Upper lobe of left lung (tissue), 6 donors: Measurements from ENCODE around the gene HAUS1. TPM values are rescaled to one million over a fixed set of nuclear protein-coding genes. Genes with fewer than 3 reads are reported as not detected.
A peak's percentile ranks its signal among the peaks of the same experiment; 100 is the strongest.
"Not testable (repeated sequence)": the region's sequence is repeated elsewhere in the genome, so short reads cannot be mapped to it uniquely, and the experiment has no call there.

ENCODE experiments used
- ATAC-seq, 2 donors: fragments of 200-7000 bp; cut with Tn5 transposase; one replicate each; pipeline ENCODE4 v1.9.1; 2022; ENCODE audit warnings: mild to moderate bottlenecking in 2 of 2, moderate library complexity in 2 of 2; ENCODE audit not compliant: low FRiP score in 2 of 2
- DNase-seq, 2 donors: peaks; one replicate each; pipeline ENCODE4 v3.0.0-alpha.2; 2019 to 2020
- H3K27ac ChIP-seq, 4 donors: fragments of 200-600 bp; sonication (generic); one replicate each; pipeline ENCODE4 v1.5.1; 2016 to 2019
- H3K27me3 ChIP-seq, 4 donors: fragments of 200-600 bp; sonication (generic); one replicate each; pipeline ENCODE4 v1.5.1; 2017 to 2019
- H3K36me3 ChIP-seq, 4 donors: fragments of 200-600 bp; sonication (generic); one replicate each; pipeline ENCODE4 v1.5.1; 2016 to 2019
- H3K4me1 ChIP-seq, 4 donors: fragments of 200-600 bp; sonication (generic); one replicate each; pipeline ENCODE4 v1.5.1; 2018 to 2019
- H3K4me3 ChIP-seq, 4 donors: fragments of 200-600 bp; sonication (generic); one replicate each; pipeline ENCODE4 v1.5.1; 2017 to 2019; ENCODE audit warnings: mild to moderate bottlenecking in 2 of 4, moderate library complexity in 1 of 4
- H3K9me3 ChIP-seq, 4 donors: fragments of 200-600 bp; sonication (generic); one replicate each; pipeline ENCODE4 v1.5.1; 2018 to 2019
- CTCF ChIP-seq, 6 experiments: fragments of 450-650 bp in 4 of 6; fragments of 200-600 bp in 2 of 6; sonication (generic) in 2 of 6; IDR thresholded peaks; one replicate each; pipeline ENCODE4 v1.5.1; 2016 to 2019; ENCODE audit warnings: antibody characterized with exemption in 6 of 6
- EP300 ChIP-seq, 4 donors: sonication (generic); formaldehyde crosslinking; IDR thresholded peaks; one replicate each; pipeline ENCODE4 v1.5.1; 2017; ENCODE audit warnings: antibody characterized with exemption in 4 of 4, control low read depth in 2 of 4
- POLR2A ChIP-seq, 4 donors: fragments of 450-650 bp; IDR thresholded peaks; one replicate each; pipeline ENCODE4 v1.5.1; 2016 to 2017; ENCODE audit warnings: antibody characterized with exemption in 4 of 4, mild to moderate bottlenecking in 2 of 4
- POLR2AphosphoS5 ChIP-seq, 2 donors: sonication (generic); formaldehyde crosslinking; IDR thresholded peaks; one replicate each; pipeline ENCODE4 v1.5.1; 2017; ENCODE audit warnings: antibody characterized with exemption in 2 of 2
- WGBS, 2 donors: methylation state at CpG; one replicate each; pipeline ENCODE4 v1.1.5; 2017 to 2018; 5-methylcytosine and 5-hydroxymethylcytosine counted together
- total RNA-seq, 6 donors: library from RNA; depleted of rRNA in 4 of 6; stranded (reverse); fragments of >200 nt in 4 of 6; gene quantifications; one replicate each; pipeline versions ENCODE4 v1.1.0 to v1.2.1, GENCODE V29; 2016 to 2021
- donor health status: DM: no; HTN: no; CAD: no; lungs with moderate emphysema.
- donor health status: DM: no; HTN: yes; CAD: no; lungs with severe emphysema.

HAUS1 gene
- total RNA-seq, 6 donors from 2014 or later: 16.0 to 41.9 (median 27.5) TPM

- TF ChIP-seq CTCF (IDR thresholded peaks at IDR 0.05) (no peak), POLR2AphosphoS5 (IDR thresholded peaks at IDR 0.05) (no peak), EP300 (IDR thresholded peaks at IDR 0.05) (no peak), POLR2A (IDR thresholded peaks at IDR 0.05) (no peak)
- ATAC-seq: no peak
Observed at GRCh38 chr18:46163091-46163490, 58.9 kb downstream of the HAUS1 start.

GRCh38 chr18:46163941-46164499 lies 59.8 kb downstream of the HAUS1 start:
- TF ChIP-seq POLR2AphosphoS5 (IDR thresholded peaks at IDR 0.05) (no peak), CTCF (IDR thresholded peaks at IDR 0.05) (no peak)
- Histone ChIP-seq H3K4me1 (no peaks in the 10 kb centered on the region), H3K27ac (no peak overlapping the region), H3K4me3 (no peak overlapping the region), H3K9me3 (no peaks in the 10 kb centered on the region), H3K27me3 (no peaks in the 10 kb centered on the region), H3K36me3 (no peaks in the 10 kb centered on the region)
- DNase-seq (no peak), ATAC-seq (no peak)
- 90 to 95% methylated on average over 7 of the region's 7 CpGs for WGBS, 2 donors

More at GRCh38 chr18:46163091-46163490, 58.9 kb downstream of the HAUS1 start:
- WGBS, 2 donors: 63 to 64% methylated on average over 3 of the region's 3 CpGs
- Histone ChIP-seq H3K4me3 (no peak overlapping the region), H3K27me3 (no peaks in the 10 kb centered on the region), H3K4me1 (no peaks in the 10 kb centered on the region), H3K27ac (no peak overlapping the region), H3K9me3 (no peaks in the 10 kb centered on the region), H3K36me3 (no peaks in the 10 kb centered on the region)
- DNase-seq: no peak

- H3K27ac ChIP-seq, DNase-seq, ATAC-seq, H3K27me3 ChIP-seq, H3K4me3 ChIP-seq, H3K9me3 ChIP-seq, H3K36me3 ChIP-seq, H3K4me1 ChIP-seq: not testable (repeated sequence)
- 81 to 95% methylated on average over 4 of the region's 4 CpGs for WGBS, 2 donors
Observed at GRCh38 chr18:46164502-46164901, 60.3 kb downstream of the HAUS1 start.

- no peaks in the 10 kb centered on the region for H3K27me3 ChIP-seq
- no peak overlapping the region for H3K4me3 ChIP-seq
- DNase-seq: peak in 1 of 2 donors; percentile 48
- ATAC-seq: no peak
- WGBS, 2 donors: 95 to 99% methylated on average over 10 to 13 of the region's 13 CpGs
- no peak overlapping the region for H3K27ac ChIP-seq
- TF ChIP-seq EP300 (IDR thresholded peaks at IDR 0.05) (no peak), CTCF (IDR thresholded peaks at IDR 0.05) (no peak), POLR2A (IDR thresholded peaks at IDR 0.05) (no peak), POLR2AphosphoS5 (IDR thresholded peaks at IDR 0.05) (no peak)
- no peaks in the 10 kb centered on the region for H3K36me3 ChIP-seq
- no peaks in the 10 kb centered on the region for H3K9me3 ChIP-seq
- no peaks in the 10 kb centered on the region for H3K4me1 ChIP-seq
Observed at GRCh38 chr18:46164920-46165319, 60.7 kb downstream of the HAUS1 start.

- Histone ChIP-seq H3K27ac (no peak overlapping the region), H3K4me3 (no peak overlapping the region), H3K36me3 (no peaks in the 10 kb centered on the region), H3K27me3 (no peaks in the 10 kb centered on the region), H3K4me1 (no peaks in the 10 kb centered on the region), H3K9me3 (no peaks in the 10 kb centered on the region)
- DNase-seq (no peak), ATAC-seq (no peak)
- TF ChIP-seq POLR2A (IDR thresholded peaks at IDR 0.05) (no peak), CTCF (IDR thresholded peaks at IDR 0.05) (no peak), EP300 (IDR thresholded peaks at IDR 0.05) (no peak), POLR2AphosphoS5 (IDR thresholded peaks at IDR 0.05) (no peak)
- 82 to 85% methylated on average over 6 of the region's 6 CpGs for WGBS, 2 donors
Observed at GRCh38 chr18:46166261-46166970, 62.2 kb downstream of the HAUS1 start.
